Endothelial cell of umbilical vein (primary cell): ENCODE data around the gene PLA2G4E.

Experiments used
- EZH2 ChIP-seq: IDR thresholded peaks from 2 replicates; pipeline ENCODE4 v1.6.1; 2012; ENCODE audit warnings: borderline replicate concordance, low read depth, mild to moderate bottlenecking, moderate library complexity, low read length, inconsistent platforms; ENCODE audit not compliant: severe bottlenecking
- FOS ChIP-seq: IDR thresholded peaks from 2 replicates; pipeline ENCODE4 v1.6.1; 2011; ENCODE audit warnings: mild to moderate bottlenecking, low read length, moderate library complexity, borderline replicate concordance; ENCODE audit not compliant: insufficient read depth
- GATA2 ChIP-seq: IDR thresholded peaks from 2 replicates; pipeline ENCODE4 v1.7.0; 2011; ENCODE audit warnings: low read depth, mild to moderate bottlenecking, moderate library complexity, mixed read lengths, low read length; ENCODE audit not compliant: insufficient read length, insufficient read depth
- JUN ChIP-seq: IDR thresholded peaks from 2 replicates; pipeline ENCODE4 v1.6.1; 2011; ENCODE audit warnings: borderline replicate concordance, low read depth; ENCODE audit not compliant: insufficient read length, insufficient read depth
- MYC ChIP-seq: IDR thresholded peaks from one replicate; pipeline ENCODE4 v1.6.1; 2011; ENCODE audit warnings: mild to moderate bottlenecking, low read depth, low read length
- POLR2A ChIP-seq: IDR thresholded peaks from 2 replicates; pipeline ENCODE4 v1.6.1; 2012; ENCODE audit warnings: low read depth, mild to moderate bottlenecking, control low read depth, low read length
- POLR2AphosphoS5 ChIP-seq: IDR thresholded peaks from 2 replicates; pipeline ENCODE4 v1.6.1; 2012; ENCODE audit warnings: low read depth, mild to moderate bottlenecking, control low read depth, low read length, moderate library complexity; ENCODE audit not compliant: insufficient read depth
- TF ChIP-seq, protein P1 (sequence below), 2 donors: IDR thresholded peaks; 1 replicate in 1 of 2; 2 replicates in 1 of 2; pipeline ENCODE4 v1.5.1; 2011; ENCODE audit warnings: low read length in 2 of 2, mild to moderate bottlenecking in 2 of 2, moderate library complexity in 2 of 2, control low read depth in 1 of 2, inconsistent platforms in 1 of 2, low read depth in 1 of 2; ENCODE audit not compliant: insufficient read depth in 1 of 2; ENCODE audit errors: extremely low read depth in 1 of 2
- TF ChIP-seq, protein P2 (sequence below): IDR thresholded peaks from 2 replicates; pipeline ENCODE4 v1.6.1; 2011; ENCODE audit not compliant: insufficient read depth, insufficient read length

DNA sequence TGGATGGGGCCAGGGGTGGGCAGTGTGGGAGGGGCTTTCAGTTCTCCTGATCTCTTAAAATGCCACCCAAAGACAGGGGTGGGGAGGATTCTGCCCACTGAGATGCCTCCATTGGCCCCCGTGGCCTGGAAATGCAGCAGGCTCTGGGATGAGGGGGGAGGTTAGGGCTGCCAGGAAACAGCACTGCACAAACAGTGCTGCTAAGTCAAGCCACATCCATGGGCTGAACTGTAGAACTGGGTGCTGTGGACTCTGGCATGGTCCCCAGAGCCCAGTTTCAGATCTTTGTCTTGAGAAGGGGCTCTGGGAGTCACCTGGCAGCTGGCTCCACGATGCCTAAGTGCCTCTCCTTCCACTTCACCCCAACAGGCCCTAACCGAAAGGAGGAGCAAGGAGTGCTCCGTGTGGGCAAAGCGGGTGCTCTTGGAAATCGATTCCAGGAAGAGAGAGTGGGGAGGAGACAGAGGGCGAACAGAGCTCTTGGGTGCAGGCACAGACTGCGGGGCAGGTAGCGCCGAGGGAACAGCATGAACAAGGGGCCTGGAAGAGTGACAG is 7.8 kb downstream of the PLA2G4E start:
- TF ChIP-seq POLR2AphosphoS5 = no peak
- TF ChIP-seq POLR2A = no peak
- TF ChIP-seq, protein P1, sequence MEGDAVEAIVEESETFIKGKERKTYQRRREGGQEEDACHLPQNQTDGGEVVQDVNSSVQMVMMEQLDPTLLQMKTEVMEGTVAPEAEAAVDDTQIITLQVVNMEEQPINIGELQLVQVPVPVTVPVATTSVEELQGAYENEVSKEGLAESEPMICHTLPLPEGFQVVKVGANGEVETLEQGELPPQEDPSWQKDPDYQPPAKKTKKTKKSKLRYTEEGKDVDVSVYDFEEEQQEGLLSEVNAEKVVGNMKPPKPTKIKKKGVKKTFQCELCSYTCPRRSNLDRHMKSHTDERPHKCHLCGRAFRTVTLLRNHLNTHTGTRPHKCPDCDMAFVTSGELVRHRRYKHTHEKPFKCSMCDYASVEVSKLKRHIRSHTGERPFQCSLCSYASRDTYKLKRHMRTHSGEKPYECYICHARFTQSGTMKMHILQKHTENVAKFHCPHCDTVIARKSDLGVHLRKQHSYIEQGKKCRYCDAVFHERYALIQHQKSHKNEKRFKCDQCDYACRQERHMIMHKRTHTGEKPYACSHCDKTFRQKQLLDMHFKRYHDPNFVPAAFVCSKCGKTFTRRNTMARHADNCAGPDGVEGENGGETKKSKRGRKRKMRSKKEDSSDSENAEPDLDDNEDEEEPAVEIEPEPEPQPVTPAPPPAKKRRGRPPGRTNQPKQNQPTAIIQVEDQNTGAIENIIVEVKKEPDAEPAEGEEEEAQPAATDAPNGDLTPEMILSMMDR (IDR thresholded peaks at IDR 0.05; ENCODE audit: extremely low read depth in 1 of 2, insufficient read depth in 1 of 2, low read depth in 1 of 2, low read length in 2 of 2) = no peak
- no peak for TF ChIP-seq EZH2
- no peak for TF ChIP-seq FOS
- TF ChIP-seq JUN = no peak
- TF ChIP-seq, protein P2, sequence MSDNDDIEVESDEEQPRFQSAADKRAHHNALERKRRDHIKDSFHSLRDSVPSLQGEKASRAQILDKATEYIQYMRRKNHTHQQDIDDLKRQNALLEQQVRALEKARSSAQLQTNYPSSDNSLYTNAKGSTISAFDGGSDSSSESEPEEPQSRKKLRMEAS = no peak
- no peak for TF ChIP-seq MYC
- TF ChIP-seq GATA2 = no peak
